ENCODE results near the gene SPAG17.

- TF ChIP-seq CEBPB (IDR thresholded peaks at IDR 0.05; ENCODE audit: low read depth, low read length) (no peak), POLR2A (IDR thresholded peaks at IDR 0.05; ENCODE audit: low read depth, low read length) (no peak), USF2 (IDR thresholded peaks at IDR 0.05; ENCODE audit: low read depth, low read length) (no peak), BHLHE40 (IDR thresholded peaks at IDR 0.05; ENCODE audit: low read depth, low read length) (no peak), CTCF (conservative IDR thresholded peaks at IDR 0.05; ENCODE audit: low read depth, low read length) (no peak), MAFK (IDR thresholded peaks at IDR 0.05; ENCODE audit: low read depth, low read length) (no peak), NFE2L2 (IDR thresholded peaks at IDR 0.05; ENCODE audit: low read depth, low read length) (no peak), RAD21 (IDR thresholded peaks at IDR 0.05; ENCODE audit: low read length) (no peak), RFX5 (IDR thresholded peaks at IDR 0.05; ENCODE audit: low read depth, low read length) (no peak), ELK1 (IDR thresholded peaks at IDR 0.05; ENCODE audit: borderline replicate concordance, low read depth, low read length) (no peak), CHD1 (IDR thresholded peaks at IDR 0.05; ENCODE audit: low read depth, low read length) (no peak)
Observed at GRCh38 chr1:118143831-118144230, 41.2 kb downstream of the SPAG17 start.

Measured in IMR-90 (cell line).